ENCODE results near the gene GALNT9. TPM values are rescaled to one million over a fixed set of nuclear protein-coding genes. Genes with fewer than 3 reads are reported as not detected.

Gene GALNT9
- total and polyA plus RNA-seq, 2 experiments from 2014 or later, result 3.9 to 4.7 TPM

DNA sequence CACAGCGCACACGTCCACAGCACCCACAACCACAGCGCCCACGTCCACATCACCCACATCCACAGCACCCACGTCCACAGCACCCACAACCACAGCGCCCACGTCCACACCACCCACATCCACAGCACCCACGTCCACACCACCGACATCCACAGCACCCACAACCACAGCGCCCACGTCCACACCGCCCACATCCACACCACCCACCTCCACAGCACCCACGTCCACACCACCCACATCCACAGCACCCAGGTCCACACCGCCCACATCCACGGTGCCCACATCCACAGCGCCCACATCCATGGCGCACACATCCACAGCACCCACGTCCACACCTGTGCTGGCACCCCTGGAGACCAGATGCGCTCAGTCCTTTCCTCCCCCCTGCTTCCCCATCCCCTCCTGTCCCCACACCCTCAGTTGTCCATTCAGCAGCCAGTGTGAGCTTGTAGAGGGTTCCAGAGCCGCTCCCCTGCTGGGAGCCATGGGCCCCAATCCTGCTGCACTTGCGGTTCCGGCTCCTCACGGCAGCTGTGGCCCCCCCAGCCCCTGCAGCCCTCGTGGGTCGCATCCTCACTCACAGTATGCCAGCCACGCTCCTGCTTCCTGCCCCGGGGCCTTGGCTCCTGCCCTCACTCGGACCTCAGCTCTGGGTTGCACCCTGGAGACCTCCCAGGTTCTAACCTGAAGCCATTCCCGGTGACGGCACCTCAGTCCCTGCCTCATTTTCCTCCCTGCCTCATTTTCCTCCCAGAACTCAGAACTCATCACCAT lies 37.8 kb downstream of the GALNT9 start:
- Histone ChIP-seq H2AFZ (no peak overlapping the region), H3K4me3 (no peak overlapping the region), H3K4me2 (no peak overlapping the region), H4K20me1 (ENCODE audit: insufficient read depth, poor library complexity, severe bottlenecking) (no peaks in the 10 kb centered on the region), H3K4me1 (ENCODE audit: insufficient read depth) (peaks cover 2% of the 10 kb centered on the region), H3K27me3 (peaks cover 36% of the 10 kb centered on the region), H3K9me2 (replicated peaks; ENCODE audit: insufficient read depth) (no peaks in the 10 kb centered on the region), H3K27ac (no peak overlapping the region), H3K9me3 (ENCODE audit: low read depth) (no peaks in the 10 kb centered on the region), H3K36me3 (replicated peaks; ENCODE audit: insufficient read depth, low read depth) (no peaks in the 10 kb centered on the region), H3K79me2 (no peaks in the 10 kb centered on the region)
- TF ChIP-seq EZH2phosphoT487 (IDR thresholded peaks at IDR 0.05; ENCODE audit: low read depth, severe bottlenecking, unreplicated experiment), result no peak
- no peak for TF ChIP-seq EZH2 (IDR thresholded peaks at IDR 0.05; ENCODE audit: borderline replicate concordance)
- TF ChIP-seq, protein P1, sequence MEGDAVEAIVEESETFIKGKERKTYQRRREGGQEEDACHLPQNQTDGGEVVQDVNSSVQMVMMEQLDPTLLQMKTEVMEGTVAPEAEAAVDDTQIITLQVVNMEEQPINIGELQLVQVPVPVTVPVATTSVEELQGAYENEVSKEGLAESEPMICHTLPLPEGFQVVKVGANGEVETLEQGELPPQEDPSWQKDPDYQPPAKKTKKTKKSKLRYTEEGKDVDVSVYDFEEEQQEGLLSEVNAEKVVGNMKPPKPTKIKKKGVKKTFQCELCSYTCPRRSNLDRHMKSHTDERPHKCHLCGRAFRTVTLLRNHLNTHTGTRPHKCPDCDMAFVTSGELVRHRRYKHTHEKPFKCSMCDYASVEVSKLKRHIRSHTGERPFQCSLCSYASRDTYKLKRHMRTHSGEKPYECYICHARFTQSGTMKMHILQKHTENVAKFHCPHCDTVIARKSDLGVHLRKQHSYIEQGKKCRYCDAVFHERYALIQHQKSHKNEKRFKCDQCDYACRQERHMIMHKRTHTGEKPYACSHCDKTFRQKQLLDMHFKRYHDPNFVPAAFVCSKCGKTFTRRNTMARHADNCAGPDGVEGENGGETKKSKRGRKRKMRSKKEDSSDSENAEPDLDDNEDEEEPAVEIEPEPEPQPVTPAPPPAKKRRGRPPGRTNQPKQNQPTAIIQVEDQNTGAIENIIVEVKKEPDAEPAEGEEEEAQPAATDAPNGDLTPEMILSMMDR (IDR thresholded peaks at IDR 0.05; ENCODE audit: poor library complexity), result no peak
- WGBS (ENCODE audit: low lambda C conversion rate, missing lambda C conversion rate), result 89% methylated on average over 11 of the region's 30 CpGs
- no peak for DNase-seq (ENCODE audit: low spot score)

DNA sequence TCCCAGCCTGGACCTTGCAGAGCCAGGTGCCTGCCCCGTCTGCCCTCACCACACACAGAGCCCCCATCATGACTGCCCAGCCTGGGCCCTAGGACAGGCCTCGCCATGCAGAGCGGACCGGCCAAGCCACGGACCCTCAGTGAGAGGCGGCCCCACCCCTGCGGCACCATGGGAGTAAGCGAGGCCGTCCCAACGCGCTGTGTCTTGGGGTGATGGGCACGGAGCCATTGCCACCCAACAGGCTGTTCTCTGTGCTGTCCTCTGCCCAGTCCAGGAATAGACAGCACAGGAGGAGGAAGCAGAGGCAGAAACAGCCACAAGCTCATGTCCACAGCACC lies 39.2 kb downstream of the GALNT9 start:
- H3K9me2 ChIP-seq (replicated peaks; ENCODE audit: insufficient read depth), result no peaks in the 10 kb centered on the region
- no peak for DNase-seq (ENCODE audit: low spot score)
- no peak overlapping the region for H3K27ac ChIP-seq
- H4K20me1 ChIP-seq (ENCODE audit: insufficient read depth, poor library complexity, severe bottlenecking), result no peaks in the 10 kb centered on the region
- no peak overlapping the region for H3K4me2 ChIP-seq
- peaks cover 3% of the 10 kb centered on the region for H3K4me1 ChIP-seq (ENCODE audit: insufficient read depth)
- 99% methylated on average over 12 of the region's 12 CpGs for WGBS (ENCODE audit: low lambda C conversion rate, missing lambda C conversion rate)
- no peaks in the 10 kb centered on the region for H3K79me2 ChIP-seq
- H3K27me3 ChIP-seq, result peaks cover 35% of the 10 kb centered on the region
- no peak overlapping the region for H3K4me3 ChIP-seq
- no peak overlapping the region for H2AFZ ChIP-seq
- no peaks in the 10 kb centered on the region for H3K36me3 ChIP-seq (replicated peaks; ENCODE audit: insufficient read depth, low read depth)
- H3K9me3 ChIP-seq (ENCODE audit: low read depth), result no peaks in the 10 kb centered on the region
- TF ChIP-seq EZH2 (IDR thresholded peaks at IDR 0.05; ENCODE audit: borderline replicate concordance) (no peak), EZH2phosphoT487 (IDR thresholded peaks at IDR 0.05; ENCODE audit: low read depth, severe bottlenecking, unreplicated experiment) (no peak)
- TF ChIP-seq, protein P1 (IDR thresholded peaks at IDR 0.05; ENCODE audit: poor library complexity), result no peak

DNA sequence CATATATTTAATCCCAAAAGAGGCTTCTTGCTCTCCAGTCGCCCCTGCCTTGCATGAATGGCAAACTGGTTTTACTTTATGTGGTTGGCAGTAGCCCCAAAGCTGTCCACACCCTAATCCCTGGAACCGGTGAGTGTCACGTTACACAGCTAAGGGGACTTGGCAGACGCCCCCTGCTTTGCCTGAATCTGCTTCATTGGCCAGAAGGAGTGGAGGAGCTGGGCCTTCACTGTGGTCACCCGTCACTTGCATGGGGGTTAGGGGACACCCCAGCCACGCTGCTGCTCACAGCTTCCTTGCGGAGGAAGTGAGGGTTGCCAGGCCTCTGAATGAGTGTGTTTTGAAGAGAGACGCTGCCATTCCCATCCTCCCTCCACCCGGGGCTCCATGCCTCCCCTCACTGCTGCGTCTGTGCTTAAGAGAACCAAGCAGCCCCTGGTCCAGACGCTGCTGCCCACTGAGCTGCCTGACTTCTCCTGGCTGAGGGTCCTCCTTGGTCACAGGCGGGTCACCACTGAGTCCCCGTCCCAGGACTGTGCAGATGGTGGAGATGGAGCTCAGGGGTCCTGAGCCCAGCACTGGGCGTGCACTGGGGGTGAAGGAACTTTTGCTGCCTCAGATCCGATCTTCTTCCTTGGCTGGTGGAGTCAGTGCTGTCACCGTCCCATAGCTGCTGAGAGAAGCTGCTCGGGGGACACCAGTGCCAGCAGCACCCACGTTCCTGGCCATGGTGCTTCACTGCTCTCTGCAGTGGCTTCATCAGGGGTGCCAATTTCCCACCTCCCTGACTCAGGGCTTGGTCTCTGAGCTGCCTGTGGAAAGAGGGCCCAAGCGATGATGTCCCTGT lies 39.8 kb downstream of the GALNT9 start:
- Histone ChIP-seq H3K36me3 (replicated peaks; ENCODE audit: insufficient read depth, low read depth) (no peaks in the 10 kb centered on the region), H4K20me1 (ENCODE audit: insufficient read depth, poor library complexity, severe bottlenecking) (no peaks in the 10 kb centered on the region), H3K79me2 (no peaks in the 10 kb centered on the region), H2AFZ (no peak overlapping the region), H3K4me2 (no peak overlapping the region), H3K27ac (no peak overlapping the region), H3K9me2 (replicated peaks; ENCODE audit: insufficient read depth) (no peaks in the 10 kb centered on the region), H3K4me3 (no peak overlapping the region), H3K9me3 (ENCODE audit: low read depth) (no peaks in the 10 kb centered on the region), H3K27me3 (peaks cover 35% of the 10 kb centered on the region), H3K4me1 (ENCODE audit: insufficient read depth) (peaks cover 5% of the 10 kb centered on the region)
- DNase-seq (ENCODE audit: low spot score), result no peak
- TF ChIP-seq EZH2 (IDR thresholded peaks at IDR 0.05; ENCODE audit: borderline replicate concordance) (no peak), EZH2phosphoT487 (IDR thresholded peaks at IDR 0.05; ENCODE audit: low read depth, severe bottlenecking, unreplicated experiment) (no peak)
- TF ChIP-seq, protein P1 (IDR thresholded peaks at IDR 0.05; ENCODE audit: poor library complexity), result no peak
- 49% methylated on average over 19 of the region's 19 CpGs for WGBS (ENCODE audit: low lambda C conversion rate, missing lambda C conversion rate)

Measured in hepatocyte (in vitro differentiated cells).